Smooth muscle cell (in vitro differentiated cells): Measurements from ENCODE around the gene H6PD. TPM values are rescaled to one million over a fixed set of nuclear protein-coding genes. Genes with fewer than 3 reads are reported as not detected.

ENCODE experiments used
- DNase-seq: peaks from one replicate; lab custom pipeline; 2025; ENCODE audit not compliant: unreplicated experiment; lab: John Stamatoyannopoulos, UW
- H2AFZ ChIP-seq: fragments of 200-600 bp; sonication (generic); 2 replicates; pipeline ENCODE4 v1.6.0; 2016; ENCODE audit warnings: antibody characterized with exemption, low read depth, mild to moderate bottlenecking
- H3F3A ChIP-seq: fragments of 200-600 bp; sonication (generic); 2 replicates; pipeline ENCODE4 v1.6.0; 2017; ENCODE audit warnings: antibody characterized with exemption, low read depth
- H3K27ac ChIP-seq: fragments of 200-600 bp; sonication (generic); 2 replicates; pipeline ENCODE4 v1.5.1; 2016; ENCODE audit warnings: low read depth, mild to moderate bottlenecking
- H3K27me3 ChIP-seq: fragments of 200-600 bp; sonication (generic); 2 replicates; pipeline ENCODE4 v1.6.1; 2016; ENCODE audit warnings: low read depth, mild to moderate bottlenecking
- H3K36me3 ChIP-seq: fragments of 200-600 bp; sonication (generic); 2 replicates; pipeline ENCODE4 v1.5.1; 2016; ENCODE audit warnings: low read depth
- H3K4me1 ChIP-seq: fragments of 200-600 bp; sonication (generic); 2 replicates; pipeline ENCODE4 v1.5.1; 2016; ENCODE audit warnings: low read depth
- H3K4me2 ChIP-seq: fragments of 200-600 bp; sonication (generic); 2 replicates; pipeline ENCODE4 v1.6.0; 2016; ENCODE audit warnings: mild to moderate bottlenecking
- H3K4me3 ChIP-seq: fragments of 200-600 bp; sonication (generic); 2 replicates; pipeline ENCODE4 v1.5.1; 2016; ENCODE audit warnings: mild to moderate bottlenecking
- H3K79me2 ChIP-seq: fragments of 200-600 bp; sonication (generic); 2 replicates; pipeline ENCODE4 v1.6.0; 2016; ENCODE audit warnings: low read depth, mild to moderate bottlenecking
- H3K9ac ChIP-seq: fragments of 200-600 bp; sonication (generic); 2 replicates; pipeline ENCODE4 v1.6.0; 2016; ENCODE audit warnings: low read depth
- H3K9me3 ChIP-seq: fragments of 200-600 bp; sonication (generic); replicated peaks from 2 replicates; pipeline ENCODE4 v1.5.1; 2016; ENCODE audit warnings: low read depth
- H4K20me1 ChIP-seq: fragments of 200-600 bp; sonication (generic); 2 replicates; pipeline ENCODE4 v1.6.0; 2016; ENCODE audit warnings: low read depth
- CTCF ChIP-seq: fragments of 200-600 bp; sonication (generic); IDR thresholded peaks from 2 replicates; pipeline ENCODE4 v1.5.1; 2017; ENCODE audit warnings: borderline replicate concordance, mild to moderate bottlenecking, antibody characterized with exemption; ENCODE audit not compliant: insufficient read depth, poor library complexity, severe bottlenecking
- WGBS: methylation state at CpG from one replicate; pipeline ENCODE4 v1.1.7; 2016; ENCODE audit warnings: low lambda C conversion rate; 5-methylcytosine and 5-hydroxymethylcytosine counted together
- polyA plus RNA-seq: library from polyadenylated mRNA; unstranded; fragments of >200 nt; fragmentation: Nextera tagmentation; extraction: Ambion mirVana; gene quantifications from 2 replicates; pipeline ENCODE4 v1.2.1, GENCODE V29; 2016
- total RNA-seq: library from RNA; depleted of rRNA; stranded (reverse); fragments of >200 nt; gene quantifications from 2 replicates; pipeline ENCODE4 v1.2.3, GENCODE V29; 2014

H6PD gene
- total and polyA plus RNA-seq, 2 experiments from 2014 or later: 15.1 to 15.3 TPM

- no peaks in the 10 kb centered on the region for H3K36me3 ChIP-seq
- H3K9me3 ChIP-seq: no peaks in the 10 kb centered on the region
- TF ChIP-seq CTCF: no peak
- no peak overlapping the region for H2AFZ ChIP-seq
- 89% methylated on average over 9 of the region's 9 CpGs for WGBS
- no peak for DNase-seq
- H3K79me2 ChIP-seq: peaks cover 97% of the 10 kb centered on the region
- H3K9ac ChIP-seq: no peak overlapping the region
- H3K27me3 ChIP-seq: no peaks in the 10 kb centered on the region
- H4K20me1 ChIP-seq: peaks cover 100% of the 10 kb centered on the region
- H3F3A ChIP-seq: peaks cover 12% of the 10 kb centered on the region
- no peak overlapping the region for H3K4me3 ChIP-seq
- H3K4me2 ChIP-seq: no peak overlapping the region
- H3K4me1 ChIP-seq: peaks cover 3% of the 10 kb centered on the region
- H3K27ac ChIP-seq: no peak overlapping the region
These were observed 73.7 kb downstream of the H6PD start for GRCh38 chr1:9308236-9308785.

GRCh38 chr1:9309080-9309479 lies 74.5 kb downstream of the H6PD start:
- H3K27ac ChIP-seq: no peak overlapping the region
- no peaks in the 10 kb centered on the region for H3K9me3 ChIP-seq
- no peak overlapping the region for H3K9ac ChIP-seq
- peaks cover 97% of the 10 kb centered on the region for H3K79me2 ChIP-seq
- H3K4me1 ChIP-seq: no peaks in the 10 kb centered on the region
- peaks cover 13% of the 10 kb centered on the region for H3F3A ChIP-seq
- DNase-seq: no peak
- WGBS: 96% methylated on average over 8 of the region's 8 CpGs
- H3K4me3 ChIP-seq: no peak overlapping the region
- H3K36me3 ChIP-seq: no peaks in the 10 kb centered on the region
- H2AFZ ChIP-seq: no peak overlapping the region
- no peak overlapping the region for H3K4me2 ChIP-seq
- H4K20me1 ChIP-seq: peaks cover 100% of the 10 kb centered on the region
- no peaks in the 10 kb centered on the region for H3K27me3 ChIP-seq
- no peak for TF ChIP-seq CTCF

- Histone ChIP-seq H2AFZ (no peak overlapping the region), H3K4me2 (no peak overlapping the region), H3F3A (peaks cover 20% of the 10 kb centered on the region), H3K36me3 (no peaks in the 10 kb centered on the region), H4K20me1 (peaks cover 100% of the 10 kb centered on the region), H3K4me1 (no peaks in the 10 kb centered on the region), H3K9ac (no peak overlapping the region), H3K9me3 (no peaks in the 10 kb centered on the region), H3K27me3 (no peaks in the 10 kb centered on the region), H3K27ac (no peak overlapping the region), H3K4me3 (no peak overlapping the region), H3K79me2 (peaks cover 97% of the 10 kb centered on the region)
- 93% methylated on average over 7 of the region's 7 CpGs for WGBS
- DNase-seq: no peak
- TF ChIP-seq CTCF: no peak
These were observed 75.4 kb downstream of the H6PD start for GRCh38 chr1:9309991-9310390.

- Histone ChIP-seq H3K9ac (peak overlapping the region; percentile 55), H3K27me3 (no peaks in the 10 kb centered on the region), H2AFZ (no peak overlapping the region), H3K4me2 (peak overlapping the region; percentile 62), H3F3A (peaks cover 21% of the 10 kb centered on the region), H3K4me3 (peak overlapping the region; percentile 5), H3K36me3 (no peaks in the 10 kb centered on the region), H3K9me3 (no peaks in the 10 kb centered on the region), H3K27ac (peak overlapping the region; percentile 85), H4K20me1 (peaks cover 100% of the 10 kb centered on the region), H3K79me2 (peaks cover 97% of the 10 kb centered on the region), H3K4me1 (no peaks in the 10 kb centered on the region)
- 38% methylated on average over 10 of the region's 10 CpGs for WGBS
- DNase-seq: no peak
- no peak for TF ChIP-seq CTCF
These were observed 76.5 kb downstream of the H6PD start for GRCh38 chr1:9311029-9311428.
